ENCODE measurements around the gene DRC1. TPM values are rescaled to one million over a fixed set of nuclear protein-coding genes. Genes with fewer than 3 reads are reported as not detected.

DRC1 gene
- total and polyA plus RNA-seq, 2 of the 4 experiments (the other 2 are of a cell fraction) = 0.18 TPM; not detected in 1

DNA sequence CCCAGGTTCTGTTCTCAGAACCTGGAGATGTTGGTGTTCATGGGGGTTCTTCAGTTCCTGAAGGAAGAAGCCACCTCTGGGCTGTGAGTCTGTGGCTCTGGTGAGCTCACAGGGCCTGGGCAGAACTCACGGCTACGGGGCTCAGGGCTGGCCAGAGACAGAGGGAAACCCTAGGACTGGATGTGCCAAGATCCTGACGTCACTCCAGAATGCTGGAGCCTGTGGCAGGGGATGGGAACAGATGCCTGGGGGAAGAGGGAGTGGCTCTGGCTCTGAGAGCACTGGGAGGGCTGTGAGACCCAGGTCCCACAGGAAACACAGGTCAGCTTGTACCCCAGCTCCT lies 76.2 kb downstream of the DRC1 start, which contains the start of gene OTOF:
Gene OTOF, minus strand, starts transcription at position 214 of the 343 bp plus-strand sequence.
- H2BK5ac ChIP-seq (ENCODE audit: low read depth, low read length, poor library complexity, severe bottlenecking) = no peak within 1 kb of the TSS
- no peak within 1 kb of the TSS for H3K4me2 ChIP-seq (ENCODE audit: low read depth, low read length)
- no peaks in the 10 kb centered on the region for H3K79me1 ChIP-seq (ENCODE audit: low read depth in 1 of 2, low read length in 2 of 2)
- TF ChIP-seq CHD1 (IDR thresholded peaks at IDR 0.05; ENCODE audit: low read depth, low read length) (no peak), RAD21 (IDR thresholded peaks at IDR 0.05; ENCODE audit: low read length) (no peak), SMC3 (IDR thresholded peaks at IDR 0.05; ENCODE audit: low read depth, low read length) (no peak), RFX5 (IDR thresholded peaks at IDR 0.05; ENCODE audit: low read depth, low read length) (no peak), BHLHE40 (IDR thresholded peaks at IDR 0.05; ENCODE audit: low read depth, low read length) (no peak), FOS (IDR thresholded peaks at IDR 0.05; ENCODE audit: low read depth, low read length) (no peak), MAFK (IDR thresholded peaks at IDR 0.05; ENCODE audit: low read depth, low read length) (no peak), MXI1 (IDR thresholded peaks at IDR 0.05; ENCODE audit: borderline replicate concordance, low read depth, low read length) (no peak), POLR2A (IDR thresholded peaks at IDR 0.05; ENCODE audit: low read depth, low read length) (no peak), NFE2L2 (IDR thresholded peaks at IDR 0.05; ENCODE audit: low read depth, low read length) (no peak), CEBPB (IDR thresholded peaks at IDR 0.05; ENCODE audit: low read depth, low read length) (no peak), CTCF (conservative IDR thresholded peaks at IDR 0.05; ENCODE audit: low read depth, low read length) (no peak)
- TF ChIP-seq, protein P1, sequence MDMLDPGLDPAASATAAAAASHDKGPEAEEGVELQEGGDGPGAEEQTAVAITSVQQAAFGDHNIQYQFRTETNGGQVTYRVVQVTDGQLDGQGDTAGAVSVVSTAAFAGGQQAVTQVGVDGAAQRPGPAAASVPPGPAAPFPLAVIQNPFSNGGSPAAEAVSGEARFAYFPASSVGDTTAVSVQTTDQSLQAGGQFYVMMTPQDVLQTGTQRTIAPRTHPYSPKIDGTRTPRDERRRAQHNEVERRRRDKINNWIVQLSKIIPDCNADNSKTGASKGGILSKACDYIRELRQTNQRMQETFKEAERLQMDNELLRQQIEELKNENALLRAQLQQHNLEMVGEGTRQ (IDR thresholded peaks at IDR 0.05; ENCODE audit: low read depth, low read length) = no peak
- TF ChIP-seq, protein P2, sequence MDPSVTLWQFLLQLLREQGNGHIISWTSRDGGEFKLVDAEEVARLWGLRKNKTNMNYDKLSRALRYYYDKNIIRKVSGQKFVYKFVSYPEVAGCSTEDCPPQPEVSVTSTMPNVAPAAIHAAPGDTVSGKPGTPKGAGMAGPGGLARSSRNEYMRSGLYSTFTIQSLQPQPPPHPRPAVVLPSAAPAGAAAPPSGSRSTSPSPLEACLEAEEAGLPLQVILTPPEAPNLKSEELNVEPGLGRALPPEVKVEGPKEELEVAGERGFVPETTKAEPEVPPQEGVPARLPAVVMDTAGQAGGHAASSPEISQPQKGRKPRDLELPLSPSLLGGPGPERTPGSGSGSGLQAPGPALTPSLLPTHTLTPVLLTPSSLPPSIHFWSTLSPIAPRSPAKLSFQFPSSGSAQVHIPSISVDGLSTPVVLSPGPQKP (IDR thresholded peaks at IDR 0.05; ENCODE audit: borderline replicate concordance, low read depth, low read length) = no peak
- whole genome bisulfite sequencing, 2 experiments (ENCODE audit: extremely low coverage in 2 of 2, insufficient read length in 1 of 2) = 0% methylated on average over 2 of the region's 3 CpGs; no CpG with 5 or more reads in 1 of the 2 experiments
- H3K27ac ChIP-seq (ENCODE audit: insufficient read depth, low read length) = no peak within 1 kb of the TSS
- H2AFZ ChIP-seq (replicated peaks; ENCODE audit: low read length, poor library complexity) = no peak within 1 kb of the TSS
- no peak within 1 kb of the TSS for H2AK9ac ChIP-seq (replicated peaks; ENCODE audit: low read depth, low read length, poor library complexity)
- no peak within 1 kb of the TSS for H2AK5ac ChIP-seq (ENCODE audit: low read depth, low read length)
- H3K9me3 ChIP-seq (ENCODE audit: control insufficient read depth, insufficient read depth, low read length) = no peaks in the 10 kb centered on the region
- intact Hi-C loops (cut with micrococcal nuclease) (no loop called here), dilution Hi-C loops (cut with HindIII; ENCODE audit: low sequenced_read_pairs, unreplicated experiment) (no loop called here), in situ Hi-C loops (cut with MboI; ENCODE audit: low sequenced_read_pairs) (no loop called here)
- H3K18ac ChIP-seq (ENCODE audit: low read depth, low read length) = no peak within 1 kb of the TSS
- DNase-seq = peak; percentile 68
- no peak within 1 kb of the TSS for H2BK120ac ChIP-seq (ENCODE audit: low read depth, low read length)
- no peak within 1 kb of the TSS for H4K5ac ChIP-seq (ENCODE audit: low read depth, low read length)
- no peak within 1 kb of the TSS for H3K9ac ChIP-seq (ENCODE audit: low read depth, low read length)
- H3K14ac ChIP-seq (replicated peaks; ENCODE audit: low read depth, low read length) = no peak within 1 kb of the TSS
- peak; percentile 92 for ATAC-seq (ENCODE audit: low read depth)
- peaks cover 5% of the 10 kb centered on the region for H3K9me1 ChIP-seq (ENCODE audit: insufficient read depth, low read length)
- H3K56ac ChIP-seq (ENCODE audit: extremely low read depth, insufficient read depth, low read length) = no peak within 1 kb of the TSS
- no peak within 1 kb of the TSS for H3K23ac ChIP-seq (ENCODE audit: low read depth, low read length)
- H3K27me3 ChIP-seq (ENCODE audit: control insufficient read depth, insufficient read depth, low read length) = peaks cover 2% of the 10 kb centered on the region; the same call in 1 of the 2 replicates
- ChIA-PET POLR2A (ENCODE audit: unreplicated experiment) (no interaction called here), CTCF (interaction anchor here (1.2 kb wide), 1 partner anchor 15 kb away, joined by 3 read pairs; no protein-coding TSS in a partner anchor)
- no peaks in the 10 kb centered on the region for H3K36me3 ChIP-seq (ENCODE audit: control insufficient read depth, insufficient read depth, low read length)
- BruUV-seq (replicated peaks) = no TSS peak
- H3K4me3 ChIP-seq (ENCODE audit: insufficient read depth, low read depth, low read length) = no peak within 1 kb of the TSS
- no peak within 1 kb of the TSS for H4K91ac ChIP-seq (ENCODE audit: insufficient read depth, low read depth, low read length)
- H2BK20ac ChIP-seq (ENCODE audit: low read depth, low read length) = no peak within 1 kb of the TSS
- no peak within 1 kb of the TSS for H4K8ac ChIP-seq (ENCODE audit: low read depth in 2 of 2, low read length in 2 of 2)
- H2BK15ac ChIP-seq (ENCODE audit: low read depth, low read length) = no peak within 1 kb of the TSS
- no peaks in the 10 kb centered on the region for H3K4me1 ChIP-seq (ENCODE audit: control insufficient read depth, insufficient read depth, low read length)
- H3K4ac ChIP-seq (ENCODE audit: low read depth, low read length) = no peak within 1 kb of the TSS
- no peaks in the 10 kb centered on the region for H4K20me1 ChIP-seq (ENCODE audit: insufficient read depth, low read length)
